Natural killer cell (primary cell): ENCODE results near the gene ZBTB25. TPM values are rescaled to one million over a fixed set of nuclear protein-coding genes. Genes with fewer than 3 reads are reported as not detected.

Source experiments
- ATAC-seq, 3 donors: fragments of 150-1000 bp in 2 of 3; fragments of 200-7000 bp in 1 of 3; cut with Tn5 transposase; 1 replicate in 1 of 3; 2 replicates in 2 of 3; pipeline ENCODE4 v1.10.0; 2021; ENCODE audit warnings: mild to moderate bottlenecking in 2 of 3, moderate library complexity in 2 of 3
- DNase-seq, 2 donors: peaks; one replicate each; pipeline versions ENCODE4 v3.0.0 to v3.0.0-alpha.2; 2013 to 2021; ENCODE audit warnings: mixed read lengths in 1 of 2
- H3K27ac ChIP-seq: one replicate; pipeline ENCODE4 v1.5.1; 2013; ENCODE audit warnings: mild to moderate bottlenecking, low read length
- H3K27me3 ChIP-seq: one replicate; pipeline ENCODE4 v1.6.1; 2013; ENCODE audit warnings: low read length; ENCODE audit not compliant: control insufficient read depth, insufficient read depth
- H3K36me3 ChIP-seq: one replicate; pipeline ENCODE4 v1.6.1; 2013; ENCODE audit warnings: low read length; ENCODE audit not compliant: control insufficient read depth, insufficient read depth
- H3K4me1 ChIP-seq: one replicate; pipeline ENCODE4 v1.6.1; 2013; ENCODE audit warnings: low read length; ENCODE audit not compliant: control insufficient read depth, insufficient read depth
- H3K4me3 ChIP-seq: one replicate; pipeline ENCODE4 v1.5.1; 2013; ENCODE audit warnings: low read length
- H3K9me3 ChIP-seq: one replicate; pipeline ENCODE4 v1.6.1; 2013; ENCODE audit warnings: low read length; ENCODE audit not compliant: control insufficient read depth, insufficient read depth
- H3K27ac Mint-ChIP-seq, 2 donors: one replicate each; pipeline ENCODE4 v1.8.0; 2022; ENCODE audit warnings: mild to moderate bottlenecking in 2 of 2, mixed read lengths in 2 of 2, moderate library complexity in 1 of 2
- H3K27me3 Mint-ChIP-seq, 2 donors: one replicate each; pipeline ENCODE4 v1.8.0; 2022; ENCODE audit warnings: low read depth in 2 of 2, mixed read lengths in 2 of 2
- H3K36me3 Mint-ChIP-seq: one replicate; pipeline ENCODE4 v1.8.0; 2022; ENCODE audit warnings: mixed read lengths
- H3K4me1 Mint-ChIP-seq, 2 donors: one replicate each; pipeline ENCODE4 v1.8.0; 2022; ENCODE audit warnings: mixed read lengths in 2 of 2
- H3K4me3 Mint-ChIP-seq: one replicate; pipeline ENCODE4 v1.8.0; 2022; ENCODE audit warnings: mild to moderate bottlenecking, moderate library complexity, mixed read lengths
- H3K9me3 Mint-ChIP-seq, 2 donors: one replicate each; pipeline ENCODE4 v1.8.0; 2022; ENCODE audit warnings: mixed read lengths in 2 of 2
- CTCF ChIP-seq: fragments of 200-600 bp; IDR thresholded peaks from one replicate; pipeline ENCODE4 v1.8.0; 2022; ENCODE audit warnings: antibody characterized with exemption
- WGBS: methylation state at CpG from one replicate; pipeline ENCODE4 v1.1.7; 2013; ENCODE audit warnings: missing lambda C conversion rate; ENCODE audit not compliant: insufficient coverage; 5-methylcytosine and 5-hydroxymethylcytosine counted together
- intact Hi-C: fragments of 100-400 bp; cut with micrococcal nuclease; formaldehyde crosslinking; loops from one replicate; pipeline ENCODE4 v1.14.2; 2022
- total RNA-seq, 4 donors: library from RNA; stranded (reverse); fragments of 120-200 nt in 1 of 4; gene quantifications; one replicate each; pipeline versions ENCODE4 v1.2.3 to v1.2.4, GENCODE V29; 2013 to 2022

The ZBTB25 gene
- total RNA-seq, 3 donors from 2014 or later (not counting 1 experiment from before 2014, with no cell fraction given): 29.7 to 36.7 (median 31.1) TPM

- Mint-ChIP-seq H3K4me3 (peak overlapping the region; percentile 98), H3K4me1 (peaks cover 77 to 84% of the 10 kb centered on the region in 2 donors), H3K27me3 (no peaks in the 10 kb centered on the region), H3K36me3 (no peaks in the 10 kb centered on the region), H3K27ac (peak overlapping the region; percentile 99), H3K9me3 (no peaks in the 10 kb centered on the region)
- Histone ChIP-seq H3K27me3 (no peaks in the 10 kb centered on the region), H3K9me3 (no peaks in the 10 kb centered on the region), H3K4me3 (no peak overlapping the region), H3K36me3 (no peaks in the 10 kb centered on the region), H3K27ac (peak overlapping the region; percentile 16), H3K4me1 (peaks cover 32% of the 10 kb centered on the region)
- WGBS: 54% methylated on average over 4 of the region's 4 CpGs
- intact Hi-C loops: loop anchor here (10.0 kb wide), 1 partner anchor 197 kb away; the partner anchor contains the start of gene PLEKHG3
- TF ChIP-seq CTCF: no peak
- no peak for ATAC-seq
- peak in 1 of 2 donors; percentile 40 for DNase-seq
Measured at GRCh38 chr14:64507376-64508156, 3.9 kb upstream of the ZBTB25 start.

- H3K27ac Mint-ChIP-seq: peak overlapping the region; percentile 99
- Histone ChIP-seq H3K27ac (peak overlapping the region; percentile 66), H3K36me3 (no peaks in the 10 kb centered on the region), H3K4me3 (peak overlapping the region; percentile 1), H3K27me3 (no peaks in the 10 kb centered on the region), H3K4me1 (peaks cover 40% of the 10 kb centered on the region), H3K9me3 (no peaks in the 10 kb centered on the region)
- peaks cover 79 to 85% of the 10 kb centered on the region in 2 donors for H3K4me1 Mint-ChIP-seq
- intact Hi-C loops: loop anchor here (10.0 kb wide), 1 partner anchor 198 kb away; the partner anchor contains the start of gene PLEKHG3
- DNase-seq (peak in 1 of 2 donors; percentile 48), ATAC-seq (no peak)
- H3K36me3 Mint-ChIP-seq: no peaks in the 10 kb centered on the region
- no peaks in the 10 kb centered on the region for H3K27me3 Mint-ChIP-seq
- WGBS: no CpG with 5 or more reads among the region's 3 CpGs
- no peaks in the 10 kb centered on the region for H3K9me3 Mint-ChIP-seq
- peak overlapping the region; percentile 98 for H3K4me3 Mint-ChIP-seq
- TF ChIP-seq CTCF: no peak
Measured at GRCh38 chr14:64506721-64507120, 3.1 kb upstream of the ZBTB25 start.

DNA sequence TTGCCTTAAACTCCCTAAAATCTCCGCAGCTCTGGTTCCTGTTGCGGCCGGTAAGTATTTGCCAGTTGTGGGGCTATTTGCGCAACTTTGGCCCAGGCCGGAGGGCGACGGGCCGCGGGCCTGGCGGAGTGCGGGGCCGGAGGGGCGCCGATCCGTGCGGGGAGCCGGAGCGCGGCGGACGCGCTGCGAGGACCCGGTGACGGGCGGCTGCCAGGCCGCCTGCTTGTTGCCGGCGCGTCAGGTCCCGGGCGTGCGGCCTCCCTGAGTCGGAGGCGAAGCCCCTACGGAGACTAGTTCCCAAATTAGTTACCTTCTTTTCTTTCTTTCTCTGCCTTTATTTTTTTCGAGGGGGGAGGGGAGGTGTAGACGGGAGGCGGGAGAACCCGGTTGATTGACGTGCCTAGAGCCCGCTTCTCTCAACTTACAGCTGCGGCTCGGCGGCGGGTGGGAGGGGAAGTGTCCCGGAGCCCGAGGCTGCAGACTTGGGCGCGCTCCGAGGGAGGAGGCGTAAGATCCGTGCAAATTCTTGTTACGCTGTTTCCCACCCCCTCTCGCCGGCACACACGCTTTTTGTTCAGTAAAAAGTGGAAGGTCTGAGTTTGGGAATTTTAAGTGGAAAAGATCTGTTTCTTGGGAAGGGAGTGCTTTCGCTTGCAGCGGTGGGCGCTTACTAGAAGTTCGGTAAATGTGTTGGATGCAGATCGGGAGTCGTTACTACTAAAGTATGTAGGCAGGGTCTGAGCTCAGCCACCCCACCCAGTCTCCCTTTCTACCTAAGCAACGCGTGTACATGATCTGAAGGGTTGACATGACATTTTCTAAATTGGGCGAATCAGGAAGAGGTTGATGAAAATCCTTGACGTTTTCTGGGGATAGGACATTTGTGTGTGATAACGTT, 1.5 kb upstream of the ZBTB25 start:
- H3K4me3 ChIP-seq: peak overlapping the region; percentile 99
- H3K9me3 ChIP-seq: no peaks in the 10 kb centered on the region
- peak; percentile 24 to 41 (median 27) for ATAC-seq
- Mint-ChIP-seq H3K27me3 (no peaks in the 10 kb centered on the region), H3K9me3 (no peaks in the 10 kb centered on the region), H3K36me3 (no peaks in the 10 kb centered on the region), H3K27ac (peak overlapping the region; percentile 99), H3K4me1 (peaks cover 71 to 77% of the 10 kb centered on the region in 2 donors), H3K4me3 (peak overlapping the region; percentile 98)
- under 1% methylated on average over 64 of the region's 68 CpGs for WGBS
- DNase-seq: peak; percentile 71 to 93
- H3K4me1 ChIP-seq: peaks cover 48% of the 10 kb centered on the region
- intact Hi-C loops: loop anchor here (5.0 to 10.0 kb wide), 3 partner anchors 38 to 200 kb away; partner anchors contain the start of genes AKAP5, MTHFD1 and PLEKHG3
- H3K27me3 ChIP-seq: no peaks in the 10 kb centered on the region
- H3K27ac ChIP-seq: peak overlapping the region; percentile 100
- no peaks in the 10 kb centered on the region for H3K36me3 ChIP-seq
- TF ChIP-seq CTCF: no peak
